HFFc6 (cell line): Measurements from ENCODE around the gene TOMM70. TPM values are rescaled to one million over a fixed set of nuclear protein-coding genes. Genes with fewer than 3 reads are reported as not detected.
A peak's percentile ranks its signal among the peaks of the same experiment; 100 is the strongest.

Experiments used
- DNase-seq: peaks from one replicate; pipeline ENCODE4 v3.0.0-alpha.2; 2018
- H3K27ac Mint-ChIP-seq: 2 replicates; pipeline ENCODE4 v1.8.0; 2020; ENCODE audit warnings: mild to moderate bottlenecking, mixed read lengths
- H3K27me3 Mint-ChIP-seq: 2 replicates; pipeline ENCODE4 v1.8.0; 2021; ENCODE audit warnings: mild to moderate bottlenecking, moderate library complexity, mixed read lengths; ENCODE audit not compliant: insufficient read depth
- H3K36me3 Mint-ChIP-seq: 2 replicates; pipeline ENCODE4 v1.8.0; 2021; ENCODE audit warnings: low read depth, mixed read lengths
- H3K4me1 Mint-ChIP-seq: 2 replicates; pipeline ENCODE4 v1.8.0; 2020; ENCODE audit warnings: low read depth, mixed read lengths
- H3K4me3 Mint-ChIP-seq: 2 replicates; pipeline ENCODE4 v1.8.0; 2020; ENCODE audit warnings: mild to moderate bottlenecking, moderate library complexity, mixed read lengths
- H3K9me3 Mint-ChIP-seq: 2 replicates; pipeline ENCODE4 v1.8.0; 2020; ENCODE audit warnings: mild to moderate bottlenecking, mixed read lengths
- CTCF ChIP-seq: fragments of 200-600 bp; sonication (generic); IDR thresholded peaks from 2 replicates; pipeline ENCODE4 v1.5.0; 2021; ENCODE audit warnings: antibody characterized with exemption, mild to moderate bottlenecking
- total RNA-seq, 6 experiments: library from RNA; stranded (reverse); fragmentation: NEBNext Ultra II Directional; extraction: Animal tissue kit (Norgen Biotek cat#: 25700); gene quantifications; 2 replicates in 1 of 6; 3 replicates in 5 of 6; pipeline ENCODE4 v1.2.3, GENCODE V29; 2021

Gene TOMM70
- total RNA-seq, 6 experiments from 2014 or later: 45.9 to 51.7 (median 48.7) TPM

DNA sequence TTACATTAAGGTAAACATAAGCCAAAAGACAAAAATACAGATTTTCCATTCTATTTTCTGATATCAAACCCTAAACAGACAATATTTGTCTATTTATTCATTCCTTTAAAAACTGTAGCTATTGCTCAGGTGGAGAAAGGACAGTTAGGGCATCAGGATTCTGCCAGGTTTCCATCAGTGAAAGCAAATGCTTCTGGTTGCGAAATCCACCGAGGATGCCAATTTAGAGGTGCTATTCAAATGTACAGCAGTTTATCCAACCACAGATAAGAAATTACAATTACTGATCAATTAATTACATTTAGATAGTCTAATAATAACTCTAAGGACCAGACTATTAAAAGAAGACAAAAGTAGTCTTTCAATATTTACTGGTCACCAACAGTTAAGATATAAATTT is 3.9 kb downstream of the TOMM70 start:
- H3K9me3 Mint-ChIP-seq: no peaks in the 10 kb centered on the region
- DNase-seq: no peak
- H3K4me3 Mint-ChIP-seq: no peak overlapping the region
- TF ChIP-seq CTCF: no peak
- peaks cover 21% of the 10 kb centered on the region for H3K36me3 Mint-ChIP-seq
- H3K27ac Mint-ChIP-seq: no peak overlapping the region
- H3K27me3 Mint-ChIP-seq: no peaks in the 10 kb centered on the region
- H3K4me1 Mint-ChIP-seq: peaks cover 53% of the 10 kb centered on the region

DNA sequence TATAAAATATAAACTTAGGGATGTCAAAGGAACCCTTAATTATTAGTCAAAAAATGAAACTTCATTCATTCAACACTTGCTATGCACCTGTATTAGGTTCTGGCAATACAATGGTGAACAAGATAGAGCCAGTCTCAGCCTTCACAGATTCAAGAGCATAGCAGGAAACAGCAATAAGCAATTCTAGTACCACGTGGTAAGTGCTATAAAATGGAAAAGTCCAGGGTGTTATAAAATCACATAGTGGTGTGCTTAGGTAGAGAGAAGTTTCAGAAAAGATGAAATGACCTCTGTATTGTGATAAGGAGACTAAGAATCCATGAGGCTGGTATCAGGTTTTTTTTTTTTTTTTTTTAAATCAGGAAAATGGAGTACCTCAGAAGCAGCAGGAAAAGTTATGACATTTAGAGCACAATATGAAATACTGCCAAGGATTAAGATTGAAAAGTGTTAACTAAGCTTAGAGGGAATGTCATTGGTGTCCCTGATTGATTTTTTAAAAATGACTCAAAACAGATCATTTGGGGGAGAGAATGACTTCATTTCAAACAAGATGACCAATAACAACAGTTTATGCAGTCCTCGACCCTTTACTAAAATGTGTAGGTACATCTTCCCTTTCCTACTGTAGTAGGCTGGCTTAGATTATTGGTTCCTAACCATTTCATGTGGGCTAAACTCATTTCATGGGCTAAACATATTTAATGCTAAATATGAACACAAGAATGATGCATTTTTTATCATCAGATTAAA is 5.0 kb downstream of the TOMM70 start:
- no peak overlapping the region for H3K4me3 Mint-ChIP-seq
- no peak for DNase-seq
- peaks cover 21% of the 10 kb centered on the region for H3K36me3 Mint-ChIP-seq
- no peak for TF ChIP-seq CTCF
- peaks cover 45% of the 10 kb centered on the region for H3K4me1 Mint-ChIP-seq
- H3K9me3 Mint-ChIP-seq: no peaks in the 10 kb centered on the region
- H3K27me3 Mint-ChIP-seq: no peaks in the 10 kb centered on the region
- no peak overlapping the region for H3K27ac Mint-ChIP-seq

DNA sequence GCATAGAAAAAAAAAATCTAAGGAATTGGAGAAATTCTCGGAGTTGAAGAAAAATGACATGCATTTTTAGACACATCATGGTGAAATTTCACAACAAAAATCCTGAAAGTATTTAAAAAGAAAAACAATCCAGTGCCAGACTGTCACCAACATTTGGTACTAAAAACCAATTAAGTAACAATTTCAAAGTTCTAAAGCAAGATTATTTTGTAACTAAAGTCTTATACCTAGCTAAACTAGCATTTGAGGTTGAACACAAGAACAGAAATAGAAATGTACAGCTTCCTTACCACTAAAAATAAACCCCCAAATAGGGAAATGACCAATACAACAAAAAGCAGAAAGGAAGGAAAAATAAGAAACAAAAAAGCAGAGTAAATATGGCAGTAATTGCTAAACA is 11.9 kb downstream of the TOMM70 start:
- Mint-ChIP-seq H3K4me3 (no peak overlapping the region), H3K4me1 (peaks cover 35% of the 10 kb centered on the region), H3K27ac (no peak overlapping the region), H3K27me3 (no peaks in the 10 kb centered on the region), H3K36me3 (peaks cover 31% of the 10 kb centered on the region), H3K9me3 (peaks cover 16% of the 10 kb centered on the region)
- DNase-seq: no peak
- TF ChIP-seq CTCF: no peak

- Mint-ChIP-seq H3K4me3 (peak overlapping the region; percentile 15; the same call in 1 of the 2 replicates), H3K9me3 (peaks cover 16% of the 10 kb centered on the region), H3K27ac (peak overlapping the region; percentile 16; the same call in 1 of the 2 replicates), H3K27me3 (no peaks in the 10 kb centered on the region), H3K4me1 (peaks cover 35% of the 10 kb centered on the region), H3K36me3 (peaks cover 34% of the 10 kb centered on the region)
- DNase-seq: peak; percentile 14
- no peak for TF ChIP-seq CTCF
Measured at GRCh38 chr3:100386437-100387074, 14.3 kb downstream of the TOMM70 start.

GRCh38 chr3:100384733-100385525 is 16.0 kb downstream of the TOMM70 start:
- Mint-ChIP-seq H3K27ac (peak overlapping the region; percentile 52), H3K36me3 (peaks cover 46% of the 10 kb centered on the region), H3K9me3 (peaks cover 16% of the 10 kb centered on the region), H3K4me1 (peaks cover 35% of the 10 kb centered on the region), H3K4me3 (no peak overlapping the region), H3K27me3 (no peaks in the 10 kb centered on the region)
- DNase-seq: no peak
- TF ChIP-seq CTCF: no peak
